ENCODE data around the gene DNM3. TPM values are rescaled to one million over a fixed set of nuclear protein-coding genes. Genes with fewer than 3 reads are reported as not detected.

DNM3 gene
- total and polyA plus RNA-seq, 10 of the 15 experiments (the other 5 are each of a cell fraction or from before 2014, with no cell fraction given) = 0.03 to 1.5 (median 0.08) TPM; not detected in 3

GRCh38 chr1:172324761-172325160 is 483.5 kb downstream of the DNM3 start:
- no peak overlapping the region for H3K4me3 ChIP-seq
- no peaks in the 10 kb centered on the region for H4K20me1 ChIP-seq (ENCODE audit: control insufficient read depth, insufficient read depth)
- ChIA-PET POLR2A (no interaction called here), RAD21 (ENCODE audit: unreplicated experiment) (no interaction called here), SMC1A (ENCODE audit: uncharacterized antibody, unreplicated experiment) (interaction anchor here (0.9 kb wide), 1 partner anchor 155 kb away, joined by 3 read pairs; no protein-coding TSS in a partner anchor), CTCF (no interaction called here)
- no peak overlapping the region for H3K4me2 ChIP-seq (ENCODE audit: control insufficient read depth, insufficient read depth)
- FAIRE-seq = no peak
- no peak for ATAC-seq
- no peak overlapping the region for H3K9ac ChIP-seq (ENCODE audit: control insufficient read depth, insufficient read depth, low read length)
- peaks cover 2% of the 10 kb centered on the region; the same call in 2 of the 3 replicates for H3K9me3 ChIP-seq (replicated peaks; ENCODE audit: control insufficient read depth, insufficient read depth, low read length)
- no peaks in the 10 kb centered on the region for H3K36me3 ChIP-seq (ENCODE audit: control insufficient read depth in 2 of 2, insufficient read depth in 2 of 2, low read length in 1 of 2)
- no peak overlapping the region for H3K27ac ChIP-seq (ENCODE audit: control insufficient read depth, insufficient read depth)
- no peaks in the 10 kb centered on the region for H3K4me1 ChIP-seq (ENCODE audit: control insufficient read depth, insufficient read depth, low read length)
- no peaks in the 10 kb centered on the region for H3K27me3 ChIP-seq (replicated peaks in 1 of 2; ENCODE audit: control insufficient read depth in 2 of 2, insufficient read depth in 2 of 2, low read length in 1 of 2)
- in situ Hi-C loops (cut with MboI) = no loop called here
- intact Hi-C loops (cut with micrococcal nuclease; ENCODE audit: unreplicated experiment) = no loop called here
- TF ChIP-seq CUX1 (IDR thresholded peaks at IDR 0.05; ENCODE audit: insufficient replicate concordance, low read depth, low read length) (no peak), FOXK2 (IDR thresholded peaks at IDR 0.05) (no peak), SIN3A (IDR thresholded peaks at IDR 0.05; ENCODE audit: low read depth, low read length) (no peak), PRDM15 (CRISPR knock-in tag; IDR thresholded peaks at IDR 0.05) (no peak), ZNF622 (IDR thresholded peaks at IDR 0.05) (no peak), ATF3 (IDR thresholded peaks at IDR 0.05; ENCODE audit: borderline replicate concordance, extremely low read depth, low read depth, low read length) (no peak), CREM (IDR thresholded peaks at IDR 0.05; ENCODE audit: low read depth) (no peak), POLR2A (IDR thresholded peaks at IDR 0.05; ENCODE audit: low read depth, low read length) (no peak), STAT3 (IDR thresholded peaks at IDR 0.05; ENCODE audit: low read depth, low read length) (no peak), GABPA (IDR thresholded peaks at IDR 0.05; ENCODE audit: low read depth) (no peak), LARP7 (IDR thresholded peaks at IDR 0.05) (no peak), POLR2AphosphoS2 (IDR thresholded peaks at IDR 0.05; ENCODE audit: low read depth, low read length) (no peak), NFYB (IDR thresholded peaks at IDR 0.05; ENCODE audit: insufficient read depth, low read depth, low read length) (no peak), HDGF (IDR thresholded peaks at IDR 0.05) (no peak), NR2F1 (conservative IDR thresholded peaks at IDR 0.05) (no peak)
- H2AFZ ChIP-seq (ENCODE audit: control insufficient read depth, low read depth, low read length) = no peak overlapping the region
- no peak for DNase-seq (ENCODE audit: low read depth, low spot score)
- WGBS (ENCODE audit: insufficient coverage, insufficient replicate concordance, low lambda C conversion rate, missing lambda C conversion rate) = 100% methylated on average over 1 of the region's 1 CpG
- no peaks in the 10 kb centered on the region for H3K79me2 ChIP-seq (ENCODE audit: control insufficient read depth, insufficient read depth, low read length)
- no TSS peak for BruUV-seq (replicated peaks)

All from GM12878 (cell line).